ENCODE measurements around the gene MRPL21. TPM values are rescaled to one million over a fixed set of nuclear protein-coding genes. Genes with fewer than 3 reads are reported as not detected.

Gene MRPL21
- total RNA-seq, 5 donors from 2014 or later (not counting 1 experiment from before 2014, with no cell fraction given) = 34.0 to 36.9 (median 35.3) TPM

GRCh38 chr11:68841718-68842426 lies 61.8 kb downstream of the MRPL21 start, which contains the start of gene CPT1A:
Gene CPT1A, minus strand, starts transcription at chr11:68841916. Its CDS starts 26,442 bp downstream, at chr11:68815474.
- ATAC-seq (replicated peaks in 1 of 4) (peak; percentile 32 to 54 (median 50)), DNase-seq (peak in 32 of 35 experiments; percentile 29 to 82 (median 48))
- H3K4me1 ChIP-seq (ENCODE audit: control insufficient read depth in 1 of 2, extremely low read depth in 1 of 2, insufficient read depth in 2 of 2, low read length in 2 of 2) = peaks cover 29 to 67% of the 10 kb centered on the region in 2 experiments
- peak within 1 kb of the TSS; percentile 87 to 90 for H3K27ac Mint-ChIP-seq
- H3K4me3 ChIP-seq (ENCODE audit: control insufficient read depth in 1 of 2, extremely low read depth in 1 of 2, low read length in 1 of 2) = peak within 1 kb of the TSS; percentile 72 to 83
- peak within 1 kb of the TSS; percentile 87 to 94 (median 87) for H3K4me3 Mint-ChIP-seq
- H3K27me3 ChIP-seq (replicated peaks in 1 of 2; ENCODE audit: control insufficient read depth in 2 of 2, extremely low read depth in 1 of 2, insufficient read depth in 2 of 2, low read length in 1 of 2) = peaks cover 0 to 8% of the 10 kb centered on the region in 2 experiments
- no peaks in the 10 kb centered on the region for H3K36me3 Mint-ChIP-seq
- H3K36me3 ChIP-seq (ENCODE audit: control insufficient read depth in 2 of 2, extremely low read depth in 1 of 2, insufficient read depth in 1 of 2, low read length in 1 of 2) = no peaks in the 10 kb centered on the region
- peaks cover 50 to 55% (median 51%) of the 10 kb centered on the region in 3 donors for H3K4me1 Mint-ChIP-seq
- peak within 1 kb of the TSS; percentile 74 for H3K27ac ChIP-seq (ENCODE audit: low read length)
- H3K27me3 Mint-ChIP-seq = peaks cover 0 to 3% of the 10 kb centered on the region in 2 donors
- H3K9me3 ChIP-seq = no peaks in the 10 kb centered on the region
- 4% methylated on average over 68 of the region's 82 CpGs for WGBS (ENCODE audit: insufficient coverage)
- H3K9me3 Mint-ChIP-seq = no peaks in the 10 kb centered on the region
- ChIA-PET CTCF (interaction anchor here in 1 of 2 donors (0.6 kb wide), 1 partner anchor 45 kb away, joined by 3 read pairs; no protein-coding TSS in a partner anchor), POLR2A (no interaction called here)

Other genes starting within 250 kb of the MRPL21 start
- under 1 TPM in 1 of 5 donors, not detected in 4; 0.35 TPM for gene GAL, start 219.3 kb downstream of the MRPL21 start, total RNA-seq
- gene TESMIN, start 152.3 kb downstream of the MRPL21 start, total RNA-seq = 1 to 10 TPM; 6.1 to 9.1 (median 7.7) TPM
- gene CPT1A, start 61.9 kb downstream of the MRPL21 start, total RNA-seq = 10 to 100 TPM; 21.2 to 44.1 (median 35.9) TPM
- 10 to 100 TPM; 33.5 to 59.8 (median 37.0) TPM for gene IGHMBP2, start 59 bp upstream of the MRPL21 start, total RNA-seq
- gene MRGPRD, start 77.2 kb upstream of the MRPL21 start, total RNA-seq = not detected
- gene MRGPRF, start 109.4 kb upstream of the MRPL21 start, total RNA-seq = not detected
- 10 to 100 TPM; 14.9 to 34.3 (median 19.4) TPM for gene TPCN2, start 145.1 kb upstream of the MRPL21 start, total RNA-seq